ENCODE results near the gene ING3. TPM values are rescaled to one million over a fixed set of nuclear protein-coding genes. Genes with fewer than 3 reads are reported as not detected.

ING3 gene
- total and polyA plus RNA-seq, 9 of the 15 experiments (the other 6 are each of a cell fraction or from before 2014, with no cell fraction given) = 22.8 to 233 (median 50.4) TPM

DNA sequence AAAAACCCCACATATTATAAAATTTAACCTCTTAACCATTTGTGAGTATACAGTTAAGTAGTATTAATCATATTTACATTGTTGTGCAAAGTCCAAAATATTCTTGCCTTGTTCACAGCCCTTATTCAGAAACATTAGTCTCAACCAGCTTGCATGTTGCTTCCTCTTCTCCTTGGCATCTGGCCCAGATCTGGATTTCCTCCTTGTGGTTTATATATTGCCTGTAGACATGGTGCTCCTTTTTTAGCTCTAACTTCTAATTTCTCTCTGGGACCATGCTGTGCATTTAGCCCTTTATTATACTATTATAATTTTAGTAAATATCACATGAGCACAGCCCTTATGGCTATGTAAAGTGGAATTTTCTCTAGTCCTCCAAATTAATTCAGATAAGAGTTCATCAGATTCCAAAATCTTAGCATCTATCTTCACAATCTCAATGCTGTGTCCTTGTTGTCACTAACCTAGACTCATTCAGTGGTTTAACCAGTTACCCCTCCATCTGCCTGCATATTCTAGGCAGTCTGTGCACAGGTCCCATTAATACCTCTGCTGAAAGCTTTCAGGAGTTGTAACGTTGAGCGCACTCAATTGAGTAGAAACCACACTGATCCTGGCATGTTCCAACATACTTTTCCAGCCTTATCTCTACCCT lies 45.9 kb downstream of the ING3 start (continued):
- TF ChIP-seq NFE2L1 (tag; IDR thresholded peaks at IDR 0.05; ENCODE audit: borderline replicate concordance, low read depth) (no peak), ZNF583 (CRISPR knock-in tag; IDR thresholded peaks at IDR 0.05) (no peak), RBM17 (IDR thresholded peaks at IDR 0.05; ENCODE audit: borderline replicate concordance, low read depth, low read length) (no peak), NFIC (IDR thresholded peaks at IDR 0.05) (peak; percentile 95), FOXA3 (CRISPR knock-in tag; conservative IDR thresholded peaks at IDR 0.05 in 1 of 2, IDR thresholded peaks at IDR 0.05 in 1 of 2) (peak in 1 of 2 experiments; percentile 29; a peak in 1 of 4 replicates), KDM1A (IDR thresholded peaks at IDR 0.05) (peak in 1 of 2 experiments; percentile 27; a peak in 1 of 4 replicates), SPI1 (IDR thresholded peaks at IDR 0.05; ENCODE audit: borderline replicate concordance, low read depth, low read length) (peak; percentile 56; the same call in 1 of the 2 replicates), GTF2E2 (tag; IDR thresholded peaks at IDR 0.05) (peak; percentile 60; the same call in 1 of the 2 replicates), CEBPG (CRISPR knock-in tag; IDR thresholded peaks at IDR 0.05) (no peak), CEBPG (tag; conservative IDR thresholded peaks at IDR 0.05 in 1 of 2, IDR thresholded peaks at IDR 0.05 in 1 of 2) (0 out of 4 replicates have a peak, but pooled peaks of 1 of the 2 experiments have one; percentile 16), ELF2 (CRISPR knock-in tag; IDR thresholded peaks at IDR 0.05) (peak; percentile 38; the same call in 1 of the 2 replicates), GABPA (tag; conservative IDR thresholded peaks at IDR 0.05; ENCODE audit: low read depth) (0 out of 2 replicates have a peak, but pooled peaks have one; percentile 12), CREM (IDR thresholded peaks at IDR 0.05; ENCODE audit: low read depth) (peak; percentile 7; the same call in 1 of the 2 replicates), ZKSCAN8 (CRISPR knock-in tag; IDR thresholded peaks at IDR 0.05) (no peak), TBL1XR1 (IDR thresholded peaks at IDR 0.05; ENCODE audit: low read length in 2 of 2) (peak in 1 of 2 experiments; percentile 39; a peak in 2 of 4 replicates), MEF2D (tag; conservative IDR thresholded peaks at IDR 0.05; ENCODE audit: low read depth) (peak; percentile 45; the same call in 1 of the 2 replicates), RCOR1 (IDR thresholded peaks at IDR 0.05; ENCODE audit: borderline replicate concordance in 1 of 2, low read depth in 2 of 2, low read length in 2 of 2) (0 out of 4 replicates have a peak, but pooled peaks of 1 of the 2 experiments have one; percentile 28), FOXJ2 (tag; IDR thresholded peaks at IDR 0.05) (peak; percentile 68; the same call in 1 of the 2 replicates), CTBP1 (IDR thresholded peaks at IDR 0.05; ENCODE audit: borderline replicate concordance) (no peak), FUS (optimal IDR thresholded peaks at IDR 0.05; ENCODE audit: low read depth, low read length) (no peak)
- TF ChIP-seq, protein P1, sequence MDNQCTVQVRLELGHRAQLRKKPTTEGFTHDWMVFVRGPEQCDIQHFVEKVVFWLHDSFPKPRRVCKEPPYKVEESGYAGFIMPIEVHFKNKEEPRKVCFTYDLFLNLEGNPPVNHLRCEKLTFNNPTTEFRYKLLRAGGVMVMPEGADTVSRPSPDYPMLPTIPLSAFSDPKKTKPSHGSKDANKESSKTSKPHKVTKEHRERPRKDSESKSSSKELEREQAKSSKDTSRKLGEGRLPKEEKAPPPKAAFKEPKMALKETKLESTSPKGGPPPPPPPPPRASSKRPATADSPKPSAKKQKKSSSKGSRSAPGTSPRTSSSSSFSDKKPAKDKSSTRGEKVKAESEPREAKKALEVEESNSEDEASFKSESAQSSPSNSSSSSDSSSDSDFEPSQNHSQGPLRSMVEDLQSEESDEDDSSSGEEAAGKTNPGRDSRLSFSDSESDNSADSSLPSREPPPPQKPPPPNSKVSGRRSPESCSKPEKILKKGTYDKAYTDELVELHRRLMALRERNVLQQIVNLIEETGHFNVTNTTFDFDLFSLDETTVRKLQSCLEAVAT (IDR thresholded peaks at IDR 0.05) = peak in 1 of 2 experiments; percentile 42; a peak in 1 of 4 replicates
- TF ChIP-seq, protein P2, sequence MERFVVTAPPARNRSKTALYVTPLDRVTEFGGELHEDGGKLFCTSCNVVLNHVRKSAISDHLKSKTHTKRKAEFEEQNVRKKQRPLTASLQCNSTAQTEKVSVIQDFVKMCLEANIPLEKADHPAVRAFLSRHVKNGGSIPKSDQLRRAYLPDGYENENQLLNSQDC (CRISPR knock-in tag; IDR thresholded peaks at IDR 0.05) = 0 out of 2 replicates have a peak, but pooled peaks have one; percentile 9
- TF ChIP-seq, protein P3, sequence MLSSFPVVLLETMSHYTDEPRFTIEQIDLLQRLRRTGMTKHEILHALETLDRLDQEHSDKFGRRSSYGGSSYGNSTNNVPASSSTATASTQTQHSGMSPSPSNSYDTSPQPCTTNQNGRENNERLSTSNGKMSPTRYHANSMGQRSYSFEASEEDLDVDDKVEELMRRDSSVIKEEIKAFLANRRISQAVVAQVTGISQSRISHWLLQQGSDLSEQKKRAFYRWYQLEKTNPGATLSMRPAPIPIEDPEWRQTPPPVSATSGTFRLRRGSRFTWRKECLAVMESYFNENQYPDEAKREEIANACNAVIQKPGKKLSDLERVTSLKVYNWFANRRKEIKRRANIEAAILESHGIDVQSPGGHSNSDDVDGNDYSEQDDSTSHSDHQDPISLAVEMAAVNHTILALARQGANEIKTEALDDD (IDR thresholded peaks at IDR 0.05) = peak; percentile 94
- TF ChIP-seq, protein P4, sequence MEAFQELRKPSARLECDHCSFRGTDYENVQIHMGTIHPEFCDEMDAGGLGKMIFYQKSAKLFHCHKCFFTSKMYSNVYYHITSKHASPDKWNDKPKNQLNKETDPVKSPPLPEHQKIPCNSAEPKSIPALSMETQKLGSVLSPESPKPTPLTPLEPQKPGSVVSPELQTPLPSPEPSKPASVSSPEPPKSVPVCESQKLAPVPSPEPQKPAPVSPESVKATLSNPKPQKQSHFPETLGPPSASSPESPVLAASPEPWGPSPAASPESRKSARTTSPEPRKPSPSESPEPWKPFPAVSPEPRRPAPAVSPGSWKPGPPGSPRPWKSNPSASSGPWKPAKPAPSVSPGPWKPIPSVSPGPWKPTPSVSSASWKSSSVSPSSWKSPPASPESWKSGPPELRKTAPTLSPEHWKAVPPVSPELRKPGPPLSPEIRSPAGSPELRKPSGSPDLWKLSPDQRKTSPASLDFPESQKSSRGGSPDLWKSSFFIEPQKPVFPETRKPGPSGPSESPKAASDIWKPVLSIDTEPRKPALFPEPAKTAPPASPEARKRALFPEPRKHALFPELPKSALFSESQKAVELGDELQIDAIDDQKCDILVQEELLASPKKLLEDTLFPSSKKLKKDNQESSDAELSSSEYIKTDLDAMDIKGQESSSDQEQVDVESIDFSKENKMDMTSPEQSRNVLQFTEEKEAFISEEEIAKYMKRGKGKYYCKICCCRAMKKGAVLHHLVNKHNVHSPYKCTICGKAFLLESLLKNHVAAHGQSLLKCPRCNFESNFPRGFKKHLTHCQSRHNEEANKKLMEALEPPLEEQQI (IDR thresholded peaks at IDR 0.05) = no peak
